Upper lobe of right lung (tissue), 1 donor: Measurements from ENCODE around the gene TRDMT1. TPM values are rescaled to one million over a fixed set of nuclear protein-coding genes. Genes with fewer than 3 reads are reported as not detected.

Experiments used
- ATAC-seq: fragments of 200-7000 bp; cut with Tn5 transposase; one replicate; pipeline ENCODE4 v1.9.1; 2020; ENCODE audit warnings: mild to moderate bottlenecking, moderate library complexity
- DNase-seq: peaks from one replicate; pipeline ENCODE4 v3.0.0-alpha.2; 2020
- H3K27ac ChIP-seq: fragments of 200-600 bp; one replicate; pipeline ENCODE4 v1.8.0; 2022
- H3K27me3 ChIP-seq: fragments of 200-600 bp; one replicate; pipeline ENCODE4 v1.8.0; 2022; ENCODE audit warnings: mild to moderate bottlenecking
- H3K36me3 ChIP-seq: fragments of 200-600 bp; one replicate; pipeline ENCODE4 v1.8.0; 2022
- H3K4me1 ChIP-seq: fragments of 200-600 bp; one replicate; pipeline ENCODE4 v1.8.0; 2022
- H3K4me3 ChIP-seq: fragments of 200-600 bp; one replicate; pipeline ENCODE4 v1.8.0; 2022; ENCODE audit warnings: mild to moderate bottlenecking
- H3K9me3 ChIP-seq: fragments of 200-600 bp; one replicate; pipeline ENCODE4 v1.8.0; 2022
- intact Hi-C: fragments of 100-400 bp; cut with DNase I; formaldehyde crosslinking; loops from one replicate; pipeline ENCODE4 v1.11.0; 2022
- total RNA-seq: library from RNA; stranded (reverse); fragmentation: NEBNext Ultra II Directional; extraction: Animal tissue kit (Norgen Biotek cat#: 25700); gene quantifications from one replicate; pipeline ENCODE4 v1.2.1, GENCODE V29; 2021
- TF ChIP-seq, protein P1 (sequence below): fragments of 200-600 bp; IDR thresholded peaks from one replicate; pipeline ENCODE4 v1.8.0; 2022; ENCODE audit warnings: antibody characterized with exemption
- donor health status: DM: no; HTN: yes; CAD: no; lungs with severe emphysema.

The TRDMT1 gene
- total RNA-seq, 1 donor from 2014 or later, result 9.2 TPM

- Histone ChIP-seq H3K4me1 (peaks cover 38% of the 10 kb centered on the region), H3K9me3 (no peaks in the 10 kb centered on the region), H3K27ac (peak overlapping the region; percentile 98), H3K36me3 (peaks cover 40% of the 10 kb centered on the region), H3K4me3 (peak overlapping the region; percentile 90), H3K27me3 (no peaks in the 10 kb centered on the region)
- DNase-seq (no peak), ATAC-seq (no peak)
- intact Hi-C loops, result no loop called here
- TF ChIP-seq, protein P1, sequence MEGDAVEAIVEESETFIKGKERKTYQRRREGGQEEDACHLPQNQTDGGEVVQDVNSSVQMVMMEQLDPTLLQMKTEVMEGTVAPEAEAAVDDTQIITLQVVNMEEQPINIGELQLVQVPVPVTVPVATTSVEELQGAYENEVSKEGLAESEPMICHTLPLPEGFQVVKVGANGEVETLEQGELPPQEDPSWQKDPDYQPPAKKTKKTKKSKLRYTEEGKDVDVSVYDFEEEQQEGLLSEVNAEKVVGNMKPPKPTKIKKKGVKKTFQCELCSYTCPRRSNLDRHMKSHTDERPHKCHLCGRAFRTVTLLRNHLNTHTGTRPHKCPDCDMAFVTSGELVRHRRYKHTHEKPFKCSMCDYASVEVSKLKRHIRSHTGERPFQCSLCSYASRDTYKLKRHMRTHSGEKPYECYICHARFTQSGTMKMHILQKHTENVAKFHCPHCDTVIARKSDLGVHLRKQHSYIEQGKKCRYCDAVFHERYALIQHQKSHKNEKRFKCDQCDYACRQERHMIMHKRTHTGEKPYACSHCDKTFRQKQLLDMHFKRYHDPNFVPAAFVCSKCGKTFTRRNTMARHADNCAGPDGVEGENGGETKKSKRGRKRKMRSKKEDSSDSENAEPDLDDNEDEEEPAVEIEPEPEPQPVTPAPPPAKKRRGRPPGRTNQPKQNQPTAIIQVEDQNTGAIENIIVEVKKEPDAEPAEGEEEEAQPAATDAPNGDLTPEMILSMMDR, result no peak
These were observed 28.2 kb upstream of the TRDMT1 start for GRCh38 chr10:17229717-17229966.

DNA sequence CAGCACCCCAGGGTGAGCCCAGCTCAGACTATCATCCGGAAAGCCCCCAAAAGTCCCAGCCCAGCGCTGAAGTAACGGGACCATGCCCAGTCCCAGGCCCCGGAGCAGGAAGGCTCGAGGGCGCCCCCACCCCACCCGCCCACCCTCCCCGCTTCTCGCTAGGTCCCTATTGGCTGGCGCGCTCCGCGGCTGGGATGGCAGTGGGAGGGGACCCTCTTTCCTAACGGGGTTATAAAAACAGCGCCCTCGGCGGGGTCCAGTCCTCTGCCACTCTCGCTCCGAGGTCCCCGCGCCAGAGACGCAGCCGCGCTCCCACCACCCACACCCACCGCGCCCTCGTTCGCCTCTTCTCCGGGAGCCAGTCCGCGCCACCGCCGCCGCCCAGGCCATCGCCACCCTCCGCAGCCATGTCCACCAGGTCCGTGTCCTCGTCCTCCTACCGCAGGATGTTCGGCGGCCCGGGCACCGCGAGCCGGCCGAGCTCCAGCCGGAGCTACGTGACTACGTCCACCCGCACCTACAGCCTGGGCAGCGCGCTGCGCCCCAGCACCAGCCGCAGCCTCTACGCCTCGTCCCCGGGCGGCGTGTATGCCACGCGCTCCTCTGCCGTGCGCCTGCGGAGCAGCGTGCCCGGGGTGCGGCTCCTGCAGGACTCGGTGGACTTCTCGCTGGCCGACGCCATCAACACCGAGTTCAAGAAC lies 27.7 kb upstream of the TRDMT1 start:
- no peaks in the 10 kb centered on the region for H3K9me3 ChIP-seq
- peaks cover 34% of the 10 kb centered on the region for H3K4me1 ChIP-seq
- intact Hi-C loops, result no loop called here
- ATAC-seq, result peak; percentile 72
- peak; percentile 91 for DNase-seq
- TF ChIP-seq, protein P1, result no peak
- H3K27me3 ChIP-seq, result no peaks in the 10 kb centered on the region
- peak overlapping the region; percentile 90 for H3K4me3 ChIP-seq
- peak overlapping the region; percentile 98 for H3K27ac ChIP-seq
- H3K36me3 ChIP-seq, result peaks cover 35% of the 10 kb centered on the region

GRCh38 chr10:17228091-17229015 lies 26.9 kb upstream of the TRDMT1 start, which contains the start of gene VIM:
VIM (plus strand) TSS chr10:17228241; CDS start chr10:17229423, 1,182 bp downstream.
- H3K9me3 ChIP-seq, result no peaks in the 10 kb centered on the region
- peaks cover 25% of the 10 kb centered on the region for H3K4me1 ChIP-seq
- H3K4me3 ChIP-seq, result peak within 1 kb of the TSS; percentile 90
- intact Hi-C loops, result no loop called here
- H3K27me3 ChIP-seq, result no peaks in the 10 kb centered on the region
- TF ChIP-seq, protein P1, result no peak
- H3K36me3 ChIP-seq, result peaks cover 27% of the 10 kb centered on the region
- H3K27ac ChIP-seq, result peak within 1 kb of the TSS; percentile 98
- peak; percentile 67 for ATAC-seq
- peak; percentile 92 for DNase-seq

DNA sequence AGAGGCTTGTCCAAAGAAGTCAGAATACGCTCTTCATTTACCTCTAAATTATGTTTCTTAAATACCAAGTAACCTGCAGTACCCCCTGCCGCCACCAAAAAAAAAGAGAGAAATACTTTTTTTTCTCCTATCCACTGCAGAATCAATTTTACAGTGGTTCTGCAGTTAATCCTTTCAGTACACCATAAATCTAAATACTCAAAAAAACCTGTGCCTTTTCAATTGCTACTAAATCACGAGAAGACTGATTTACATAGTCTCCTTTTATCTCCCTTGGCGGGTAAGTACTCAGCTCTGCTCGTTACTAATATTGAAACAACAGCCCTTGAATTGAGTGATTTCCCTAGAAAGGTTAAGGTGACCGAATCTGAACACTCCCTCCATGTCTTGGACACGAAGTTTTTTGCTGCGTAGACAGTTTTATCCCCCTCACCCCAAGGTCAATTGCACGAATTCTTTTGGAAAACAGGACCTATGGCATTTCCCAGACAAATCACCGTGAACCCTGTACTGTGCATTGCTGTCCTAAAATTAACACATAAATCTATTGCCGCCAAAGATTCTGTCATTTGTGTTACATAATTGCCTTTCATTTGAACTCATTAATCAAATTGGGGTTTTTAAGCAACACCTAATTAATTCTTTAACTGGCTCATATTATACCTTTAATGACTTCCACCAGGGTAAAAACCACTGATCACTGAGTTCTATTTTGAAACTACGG lies 26.1 kb upstream of the TRDMT1 start:
- TF ChIP-seq, protein P1, result peak; percentile 61
- peaks cover 17% of the 10 kb centered on the region for H3K4me1 ChIP-seq
- H3K4me3 ChIP-seq, result peak overlapping the region; percentile 90
- ATAC-seq (no peak), DNase-seq (no peak)
- peak overlapping the region; percentile 98 for H3K27ac ChIP-seq
- H3K36me3 ChIP-seq, result peaks cover 19% of the 10 kb centered on the region
- intact Hi-C loops, result no loop called here
- H3K27me3 ChIP-seq, result no peaks in the 10 kb centered on the region
- H3K9me3 ChIP-seq, result no peaks in the 10 kb centered on the region

GRCh38 chr10:17226891-17227303 lies 25.4 kb upstream of the TRDMT1 start:
- no peaks in the 10 kb centered on the region for H3K9me3 ChIP-seq
- peak overlapping the region; percentile 90 for H3K4me3 ChIP-seq
- no peak for ATAC-seq
- intact Hi-C loops, result no loop called here
- H3K27me3 ChIP-seq, result no peaks in the 10 kb centered on the region
- DNase-seq, result no peak
- peaks cover 11% of the 10 kb centered on the region for H3K4me1 ChIP-seq
- peak overlapping the region; percentile 20 for H3K27ac ChIP-seq
- peaks cover 13% of the 10 kb centered on the region for H3K36me3 ChIP-seq
- TF ChIP-seq, protein P1, result no peak
